ENCODE results near the gene LRRN1.

The LRRN1 gene

GRCh38 chr3:3772920-3773319 lies 26.3 kb upstream of the LRRN1 start:
- TF ChIP-seq CTCF (conservative IDR thresholded peaks at IDR 0.05; ENCODE audit: low read depth, low read length) = no peak
- DNase-seq (ENCODE audit: low read depth) = no peak
- H3K4me3 ChIP-seq (ENCODE audit: low read depth, low read length) = no peak overlapping the region

- TF ChIP-seq CTCF (conservative IDR thresholded peaks at IDR 0.05; ENCODE audit: low read depth, low read length) = no peak
- H3K4me3 ChIP-seq (ENCODE audit: low read depth, low read length) = no peak overlapping the region
- no peak for DNase-seq (ENCODE audit: low read depth)
These were observed 22.6 kb upstream of the LRRN1 start for GRCh38 chr3:3776607-3777006.

DNA sequence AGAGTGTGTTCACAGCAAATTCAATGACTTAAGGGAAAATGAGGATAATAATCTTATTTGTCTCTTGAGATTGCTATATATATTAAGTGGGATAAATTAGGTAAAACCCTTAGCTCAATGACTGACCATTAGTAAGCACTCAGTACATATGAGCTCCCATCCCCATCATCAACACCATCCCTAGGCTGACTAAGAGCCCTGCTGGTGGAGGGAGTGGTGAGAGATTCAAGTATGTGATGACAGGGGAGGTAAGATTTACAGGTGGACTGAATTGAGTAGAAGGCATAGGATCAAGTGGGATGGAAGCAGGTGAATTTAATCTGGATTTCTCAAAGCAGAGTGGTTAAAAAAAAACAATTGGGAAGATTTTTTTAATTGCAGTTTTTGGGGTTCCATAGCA lies 21.0 kb upstream of the LRRN1 start:
- H3K4me3 ChIP-seq (ENCODE audit: low read depth, low read length) = no peak overlapping the region
- DNase-seq (ENCODE audit: low read depth) = no peak
- no peak for TF ChIP-seq CTCF (conservative IDR thresholded peaks at IDR 0.05; ENCODE audit: low read depth, low read length)

- TF ChIP-seq CTCF (conservative IDR thresholded peaks at IDR 0.05; ENCODE audit: low read depth, low read length) = no peak
- no peak overlapping the region for H3K4me3 ChIP-seq (ENCODE audit: low read depth, low read length)
- no peak for DNase-seq (ENCODE audit: low read depth)
These were observed 20.5 kb upstream of the LRRN1 start for GRCh38 chr3:3778641-3779270.

DNA sequence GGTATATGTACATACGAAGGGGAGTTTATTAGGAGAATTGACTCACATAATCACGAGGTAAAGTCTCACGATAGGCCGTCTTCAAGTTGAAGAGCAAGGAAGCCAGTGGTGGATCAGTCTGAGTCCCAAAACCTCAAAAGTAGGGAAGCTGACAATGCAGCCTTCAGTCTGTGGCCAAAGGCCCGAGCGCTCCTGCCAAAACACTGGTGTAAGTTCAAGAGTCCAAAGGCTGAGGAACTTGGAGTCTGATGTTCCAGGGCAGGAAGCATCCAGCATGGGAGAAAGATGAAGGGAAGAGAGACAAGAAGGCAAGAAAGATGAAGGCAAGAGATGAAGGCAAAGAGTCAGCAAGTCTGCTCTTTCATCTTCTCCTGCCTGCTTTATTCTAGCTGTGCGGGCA lies 16.8 kb upstream of the LRRN1 start:
- TF ChIP-seq CTCF (conservative IDR thresholded peaks at IDR 0.05; ENCODE audit: low read depth, low read length) = no peak
- no peak for DNase-seq (ENCODE audit: low read depth)
- H3K4me3 ChIP-seq (ENCODE audit: low read depth, low read length) = no peak overlapping the region

DNA sequence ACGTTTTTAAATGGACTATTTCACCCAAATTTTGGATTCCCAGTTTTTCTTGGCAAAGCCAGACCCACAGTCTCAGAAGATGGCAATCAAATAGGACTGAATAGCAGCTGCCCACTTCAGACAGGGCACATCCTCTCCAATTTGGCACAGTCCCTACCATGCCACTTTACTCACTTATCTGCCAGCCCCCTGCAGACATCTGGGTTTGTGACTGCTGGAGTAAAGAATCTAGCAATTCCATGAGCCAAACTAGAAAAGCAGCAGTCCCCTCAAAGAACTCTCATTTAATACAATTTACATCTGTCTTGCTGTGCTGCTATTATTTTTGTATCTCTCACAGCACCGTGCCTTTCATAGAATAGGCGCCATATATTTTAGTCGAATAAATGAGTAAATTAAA lies 16.0 kb upstream of the LRRN1 start:
- no peak for DNase-seq (ENCODE audit: low read depth)
- H3K4me3 ChIP-seq (ENCODE audit: low read depth, low read length) = no peak overlapping the region
- no peak for TF ChIP-seq CTCF (conservative IDR thresholded peaks at IDR 0.05; ENCODE audit: low read depth, low read length)

DNA sequence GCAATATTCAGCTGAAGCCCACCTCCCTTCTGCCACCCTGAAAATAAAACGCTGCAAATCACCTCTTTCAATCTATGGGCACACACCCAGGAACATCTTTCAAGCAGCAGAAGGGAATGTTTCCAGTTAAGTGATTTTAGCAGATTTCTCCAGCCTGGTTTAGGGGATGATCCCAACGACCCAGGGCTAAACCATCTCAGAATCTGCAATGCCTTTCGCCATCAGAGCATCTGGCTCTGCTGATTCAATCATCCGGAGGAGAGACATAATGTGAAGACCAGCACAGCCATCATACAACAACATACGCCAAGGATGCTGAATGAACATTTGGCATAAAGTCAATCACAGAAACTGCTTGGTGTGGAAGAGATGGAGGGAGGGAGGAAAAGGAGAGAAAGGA lies 15.5 kb upstream of the LRRN1 start:
- no peak overlapping the region for H3K4me3 ChIP-seq (ENCODE audit: low read depth, low read length)
- no peak for TF ChIP-seq CTCF (conservative IDR thresholded peaks at IDR 0.05; ENCODE audit: low read depth, low read length)
- no peak for DNase-seq (ENCODE audit: low read depth)
